Measurements from ENCODE around the gene RNF224.
A peak's percentile ranks its signal among the peaks of the same experiment; 100 is the strongest.

Gene RNF224

DNA sequence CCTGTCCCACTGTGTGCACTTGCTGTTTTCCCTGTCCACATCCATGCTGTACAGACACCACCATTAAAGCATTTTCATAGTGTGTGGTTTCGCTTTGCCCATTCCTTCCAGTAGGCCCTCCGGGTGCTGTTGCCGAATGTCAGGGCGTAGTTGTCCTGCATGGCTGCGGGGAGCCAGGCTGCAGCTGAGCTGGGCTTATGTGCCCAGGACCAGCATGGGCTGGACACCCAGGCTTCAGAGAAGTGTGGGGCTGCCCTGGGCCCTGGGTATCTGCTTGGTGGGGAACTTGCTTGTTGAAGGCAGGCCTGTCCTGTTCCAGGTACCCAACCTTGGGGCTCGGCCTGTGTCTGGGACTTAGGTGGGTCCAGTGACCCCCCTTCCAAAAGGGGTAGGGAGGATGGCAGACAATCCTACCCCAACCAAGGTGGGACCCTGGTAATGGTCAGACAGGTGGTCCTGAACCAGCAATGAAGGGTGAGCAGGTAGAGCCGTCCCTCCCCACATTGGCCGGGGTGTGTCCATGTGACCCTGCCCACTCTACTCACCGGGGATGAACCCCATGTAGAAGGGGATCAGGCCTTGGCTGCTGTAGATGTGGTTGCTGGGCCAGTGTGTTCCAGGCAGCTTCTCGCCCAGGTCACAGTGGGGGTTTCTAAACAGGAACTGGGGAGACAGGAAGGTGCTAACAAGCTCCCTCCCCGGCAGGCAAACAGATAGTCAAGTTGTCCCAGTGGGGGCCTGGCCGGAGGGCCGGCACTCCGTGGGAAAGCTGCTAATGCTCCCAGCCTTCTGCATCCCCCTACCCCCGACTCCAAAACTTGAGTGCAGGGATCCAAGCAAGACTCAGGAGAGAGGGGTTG is 16.6 kb downstream of the RNF224 start:
- H3K4me3 ChIP-seq (ENCODE audit: low read depth, low read length): no peak overlapping the region
- TF ChIP-seq, protein P1, sequence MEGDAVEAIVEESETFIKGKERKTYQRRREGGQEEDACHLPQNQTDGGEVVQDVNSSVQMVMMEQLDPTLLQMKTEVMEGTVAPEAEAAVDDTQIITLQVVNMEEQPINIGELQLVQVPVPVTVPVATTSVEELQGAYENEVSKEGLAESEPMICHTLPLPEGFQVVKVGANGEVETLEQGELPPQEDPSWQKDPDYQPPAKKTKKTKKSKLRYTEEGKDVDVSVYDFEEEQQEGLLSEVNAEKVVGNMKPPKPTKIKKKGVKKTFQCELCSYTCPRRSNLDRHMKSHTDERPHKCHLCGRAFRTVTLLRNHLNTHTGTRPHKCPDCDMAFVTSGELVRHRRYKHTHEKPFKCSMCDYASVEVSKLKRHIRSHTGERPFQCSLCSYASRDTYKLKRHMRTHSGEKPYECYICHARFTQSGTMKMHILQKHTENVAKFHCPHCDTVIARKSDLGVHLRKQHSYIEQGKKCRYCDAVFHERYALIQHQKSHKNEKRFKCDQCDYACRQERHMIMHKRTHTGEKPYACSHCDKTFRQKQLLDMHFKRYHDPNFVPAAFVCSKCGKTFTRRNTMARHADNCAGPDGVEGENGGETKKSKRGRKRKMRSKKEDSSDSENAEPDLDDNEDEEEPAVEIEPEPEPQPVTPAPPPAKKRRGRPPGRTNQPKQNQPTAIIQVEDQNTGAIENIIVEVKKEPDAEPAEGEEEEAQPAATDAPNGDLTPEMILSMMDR (conservative IDR thresholded peaks at IDR 0.05; ENCODE audit: low read depth, low read length): peak; percentile 24

DNA sequence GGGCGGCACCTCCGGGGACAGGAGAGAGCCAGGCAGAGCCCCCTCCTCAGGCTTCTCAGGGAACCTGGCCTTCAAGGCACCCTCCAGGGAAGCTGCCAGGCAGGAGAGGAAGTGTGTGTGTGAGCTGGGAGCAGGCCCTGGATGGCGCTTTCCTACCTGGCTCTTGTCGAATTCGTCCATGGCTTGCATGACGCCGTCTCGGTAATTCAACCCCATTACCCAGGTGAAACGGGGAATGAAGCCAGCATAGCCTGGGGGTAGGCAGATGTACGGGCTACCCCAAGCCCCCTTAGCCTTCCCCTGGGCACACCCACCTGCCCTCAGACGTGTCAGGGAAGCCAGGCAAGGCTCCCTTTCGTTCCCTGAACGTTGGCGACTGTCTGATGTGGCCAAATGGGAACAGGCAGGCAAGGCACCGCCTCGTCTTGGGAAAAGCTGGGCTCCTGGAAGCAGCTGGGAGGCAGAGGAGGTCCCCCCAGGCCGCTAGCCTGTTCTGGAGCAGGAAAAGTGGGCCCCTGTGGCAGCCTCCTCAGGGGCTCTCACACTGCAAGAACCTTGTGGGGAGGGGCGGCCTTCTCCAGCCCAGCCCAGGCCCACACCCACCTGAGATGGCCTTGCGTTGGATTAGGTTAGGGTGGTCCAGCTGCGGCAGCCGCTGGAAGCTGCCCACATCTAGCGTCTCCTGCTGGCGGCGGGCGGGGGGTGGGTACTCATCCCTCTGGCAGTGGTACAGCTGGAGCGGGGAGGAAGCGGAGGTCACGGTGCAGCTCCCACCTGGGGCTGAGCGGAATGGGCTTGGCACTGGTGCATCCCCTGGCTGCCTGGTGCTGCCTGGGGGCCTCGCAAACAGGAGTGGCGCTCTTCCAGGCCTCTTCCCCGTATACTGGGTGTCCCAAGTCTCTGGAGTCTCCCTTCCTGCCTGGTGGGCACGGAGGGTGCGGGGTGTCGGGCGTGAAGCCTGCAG is 17.5 kb downstream of the RNF224 start:
- no peak for DNase-seq (ENCODE audit: low read depth)
- no peak overlapping the region for H3K4me3 ChIP-seq (ENCODE audit: low read depth, low read length)
- TF ChIP-seq, protein P1 (conservative IDR thresholded peaks at IDR 0.05; ENCODE audit: low read depth, low read length): peak; percentile 3

More for the DNA sequence above, 16.6 kb downstream of the RNF224 start:
- no peak for DNase-seq (ENCODE audit: low read depth)

DNA sequence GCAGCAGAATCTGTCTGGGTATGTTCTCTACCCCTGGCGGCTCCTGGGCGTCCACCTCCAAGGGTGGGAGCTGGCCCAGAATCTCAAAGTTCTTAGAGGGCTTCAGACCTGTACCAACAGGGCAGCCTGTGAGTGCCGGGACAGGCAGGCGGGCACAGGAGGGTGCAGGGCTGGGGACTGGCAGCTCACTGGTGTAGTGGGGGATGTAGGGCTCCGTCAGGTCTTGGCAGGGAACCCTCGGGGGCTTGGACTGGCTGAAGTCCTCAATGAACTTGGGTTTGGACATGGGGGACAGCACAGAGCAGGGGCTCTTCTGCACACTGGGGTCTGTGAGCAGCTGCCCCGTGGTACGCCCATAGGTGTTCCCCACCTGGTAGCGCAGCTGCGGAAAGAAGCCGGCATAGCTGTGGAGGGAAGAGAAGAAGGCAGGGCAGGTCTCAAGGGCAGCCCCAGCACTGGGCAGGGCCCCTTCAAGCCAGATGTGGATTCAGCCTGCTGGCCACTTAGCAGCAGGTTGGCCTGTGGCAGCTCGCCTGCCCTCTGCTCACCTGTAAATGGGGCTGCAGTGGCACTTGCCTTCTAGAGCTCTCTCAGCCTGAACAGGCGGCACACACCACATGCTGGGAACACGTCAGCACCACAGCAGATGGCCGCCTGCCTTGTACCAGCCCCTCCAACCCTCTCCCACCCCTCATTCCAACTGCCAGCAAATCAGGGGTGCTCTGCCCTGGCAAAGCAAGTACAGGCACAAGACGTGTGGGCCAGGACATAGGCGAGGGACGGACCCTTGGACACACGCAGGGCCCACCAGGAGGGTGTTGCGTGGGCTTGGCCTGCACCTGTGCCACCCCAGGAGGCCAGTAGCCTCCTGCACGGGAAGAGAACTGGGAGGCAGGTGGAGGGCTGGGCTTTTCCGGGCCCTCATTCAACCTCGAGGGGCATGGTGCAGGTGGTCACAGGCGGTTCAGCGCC is 18.4 kb downstream of the RNF224 start:
- TF ChIP-seq, protein P1 (conservative IDR thresholded peaks at IDR 0.05; ENCODE audit: low read depth, low read length): no peak
- no peak for DNase-seq (ENCODE audit: low read depth)
- no peak overlapping the region for H3K4me3 ChIP-seq (ENCODE audit: low read depth, low read length)

DNA sequence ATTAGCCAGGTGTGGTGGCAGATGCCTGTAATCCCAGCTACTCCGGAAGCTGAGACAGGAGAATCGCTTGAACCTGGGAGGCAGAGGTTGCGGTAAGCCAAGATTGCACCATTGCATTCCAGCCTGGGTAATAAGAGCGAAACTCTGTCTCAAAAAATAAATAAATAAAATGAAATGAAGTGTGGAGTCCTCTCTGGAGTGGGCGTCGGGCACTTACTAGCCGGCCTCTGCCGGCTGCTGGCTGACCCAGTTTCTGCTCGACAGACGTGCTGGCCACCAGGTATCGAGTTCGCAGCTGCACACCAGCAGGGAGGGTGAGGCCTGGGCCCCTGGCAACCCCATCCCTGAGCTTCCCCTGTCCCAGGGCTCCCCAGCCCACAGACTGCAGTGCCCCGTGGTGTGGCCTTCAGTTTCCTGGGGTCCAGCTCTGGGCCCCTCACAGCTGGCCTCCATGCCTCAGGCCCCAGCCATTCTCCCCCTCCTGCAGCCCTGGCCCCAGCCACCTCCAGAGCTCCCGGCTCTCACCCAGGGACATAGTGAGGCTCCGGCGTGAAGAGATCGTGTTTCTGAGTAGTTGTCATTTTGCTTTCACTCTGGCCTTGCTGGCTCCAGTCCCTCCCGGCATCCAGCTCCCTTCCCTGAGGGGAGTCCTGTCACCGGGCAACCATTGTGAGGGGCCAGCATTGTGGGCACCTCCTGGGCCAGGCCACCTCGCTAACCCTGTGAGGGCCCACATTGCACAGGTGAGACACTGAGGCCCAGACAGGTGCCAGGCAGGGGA is 20.0 kb downstream of the RNF224 start:
- DNase-seq (ENCODE audit: low read depth): peak; percentile 54
- H3K4me3 ChIP-seq (ENCODE audit: low read depth, low read length): no peak overlapping the region
- TF ChIP-seq, protein P1 (conservative IDR thresholded peaks at IDR 0.05; ENCODE audit: low read depth, low read length): no peak

DNA sequence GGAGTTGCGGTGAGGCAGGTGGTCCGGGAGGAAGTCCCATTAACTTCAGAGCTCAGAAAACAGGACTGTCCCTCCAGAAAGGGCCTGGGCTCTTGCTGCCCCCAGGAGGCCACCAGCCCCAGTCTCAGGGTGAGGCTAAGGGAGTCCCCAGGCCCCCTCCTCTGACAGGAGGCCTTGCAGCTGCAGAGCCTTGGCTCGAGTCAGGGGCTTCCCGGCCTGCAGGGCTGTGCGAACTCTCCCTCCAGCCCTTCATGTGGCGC is 20.5 kb downstream of the RNF224 start:
- TF ChIP-seq, protein P1 (conservative IDR thresholded peaks at IDR 0.05; ENCODE audit: low read depth, low read length): no peak
- no peak for DNase-seq (ENCODE audit: low read depth)
- H3K4me3 ChIP-seq (ENCODE audit: low read depth, low read length): no peak overlapping the region
